ENCODE data around the gene CA10. TPM values are rescaled to one million over a fixed set of nuclear protein-coding genes. Genes with fewer than 3 reads are reported as not detected.

Gene CA10
- total and polyA plus RNA-seq, 2 experiments from 2014 or later = 0.92 to 1.5 TPM

DNA sequence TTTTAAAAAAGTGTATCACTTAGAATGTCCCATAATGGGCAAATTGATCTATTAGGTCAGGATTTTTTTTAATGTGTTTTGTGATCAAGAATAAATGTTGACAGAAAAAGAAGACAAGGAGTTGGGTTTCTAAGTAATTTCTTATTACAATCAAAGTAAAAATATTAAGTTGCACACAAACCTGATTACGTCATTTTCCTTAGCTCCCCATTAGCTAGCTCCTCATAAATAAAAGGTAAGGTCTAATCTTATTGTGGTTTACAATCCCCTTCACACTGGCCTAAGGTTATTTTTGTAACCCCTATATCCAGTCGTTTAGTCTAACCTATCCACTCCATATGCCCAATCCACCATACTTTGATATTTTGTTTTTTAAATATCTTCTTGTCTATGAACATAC is 7.6 kb downstream of the CA10 start:
- peaks cover 6% of the 10 kb centered on the region for H3K27me3 ChIP-seq (ENCODE audit: insufficient read depth)
- H3K4me3 Mint-ChIP-seq = no peak overlapping the region
- H3K4me1 ChIP-seq (ENCODE audit: insufficient read depth) = peaks cover 4% of the 10 kb centered on the region; the same call in 1 of the 2 replicates
- no peaks in the 10 kb centered on the region for H3K27me3 Mint-ChIP-seq (ENCODE audit: insufficient read depth, low read depth, poor library complexity)
- no peak overlapping the region for H2AFZ ChIP-seq
- no peak for ATAC-seq
- H3K4me3 ChIP-seq = no peak overlapping the region
- H3K36me3 ChIP-seq (ENCODE audit: insufficient read depth) = no peaks in the 10 kb centered on the region
- DNase-seq (ENCODE audit: low spot score) = no peak
- no peaks in the 10 kb centered on the region for H3F3A ChIP-seq (replicated peaks; ENCODE audit: low read depth)
- H3K9me3 Mint-ChIP-seq = no peaks in the 10 kb centered on the region
- H3K27ac Mint-ChIP-seq = no peak overlapping the region
- H3K4me1 Mint-ChIP-seq = no peaks in the 10 kb centered on the region; the same call in 2 of the 3 replicates
- H3K36me3 Mint-ChIP-seq (ENCODE audit: low read depth) = no peaks in the 10 kb centered on the region
- H4K20me1 ChIP-seq (replicated peaks; ENCODE audit: insufficient read depth) = no peaks in the 10 kb centered on the region
- TF ChIP-seq NANOG (IDR thresholded peaks at IDR 0.05; ENCODE audit: borderline replicate concordance) = no peak
- TF ChIP-seq ZNF114 (CRISPR knock-in tag; IDR thresholded peaks at IDR 0.05) = no peak
- no peak for TF ChIP-seq EZH2phosphoT487 (IDR thresholded peaks at IDR 0.05; ENCODE audit: unreplicated experiment)
- no peaks in the 10 kb centered on the region for H3K9me2 ChIP-seq (ENCODE audit: insufficient read depth)
- H3K4me2 ChIP-seq = no peak overlapping the region
- H3K79me2 ChIP-seq (replicated peaks; ENCODE audit: insufficient read depth) = no peaks in the 10 kb centered on the region
- H3K27ac ChIP-seq (ENCODE audit: low read depth) = no peak overlapping the region

DNA sequence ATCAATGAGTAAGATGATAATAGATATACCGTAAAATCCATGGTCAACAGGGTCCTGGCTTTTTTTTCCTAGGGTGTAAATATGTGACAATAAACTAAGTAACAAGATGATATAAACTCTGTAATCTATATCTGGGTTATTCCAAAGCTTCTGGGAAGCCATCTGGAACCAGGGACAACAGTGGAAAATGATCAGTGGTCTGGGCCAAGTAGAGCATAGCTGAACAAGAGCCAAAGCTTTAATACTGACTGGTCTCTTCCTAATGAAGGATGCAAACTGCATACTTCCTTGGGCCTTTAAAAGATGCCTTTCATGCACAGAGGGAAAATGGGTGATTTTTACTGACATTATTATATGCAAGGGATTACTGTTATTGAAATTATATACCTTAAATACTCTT is 8.9 kb downstream of the CA10 start:
- Histone ChIP-seq H3K36me3 (ENCODE audit: insufficient read depth) (no peaks in the 10 kb centered on the region), H3K4me2 (no peak overlapping the region), H3K4me3 (no peak overlapping the region), H3K27ac (ENCODE audit: low read depth) (no peak overlapping the region), H3K9me2 (ENCODE audit: insufficient read depth) (no peaks in the 10 kb centered on the region), H3K4me1 (ENCODE audit: insufficient read depth) (peaks cover 4% of the 10 kb centered on the region; the same call in 1 of the 2 replicates), H2AFZ (no peak overlapping the region), H3F3A (replicated peaks; ENCODE audit: low read depth) (no peaks in the 10 kb centered on the region), H3K27me3 (ENCODE audit: insufficient read depth) (no peaks in the 10 kb centered on the region), H3K79me2 (replicated peaks; ENCODE audit: insufficient read depth) (no peaks in the 10 kb centered on the region), H4K20me1 (replicated peaks; ENCODE audit: insufficient read depth) (no peaks in the 10 kb centered on the region)
- no peak overlapping the region for H3K4me3 Mint-ChIP-seq
- H3K27ac Mint-ChIP-seq = no peak overlapping the region
- no peak for DNase-seq (ENCODE audit: low spot score)
- ATAC-seq = no peak
- H3K9me3 Mint-ChIP-seq = no peaks in the 10 kb centered on the region
- TF ChIP-seq, protein P1, sequence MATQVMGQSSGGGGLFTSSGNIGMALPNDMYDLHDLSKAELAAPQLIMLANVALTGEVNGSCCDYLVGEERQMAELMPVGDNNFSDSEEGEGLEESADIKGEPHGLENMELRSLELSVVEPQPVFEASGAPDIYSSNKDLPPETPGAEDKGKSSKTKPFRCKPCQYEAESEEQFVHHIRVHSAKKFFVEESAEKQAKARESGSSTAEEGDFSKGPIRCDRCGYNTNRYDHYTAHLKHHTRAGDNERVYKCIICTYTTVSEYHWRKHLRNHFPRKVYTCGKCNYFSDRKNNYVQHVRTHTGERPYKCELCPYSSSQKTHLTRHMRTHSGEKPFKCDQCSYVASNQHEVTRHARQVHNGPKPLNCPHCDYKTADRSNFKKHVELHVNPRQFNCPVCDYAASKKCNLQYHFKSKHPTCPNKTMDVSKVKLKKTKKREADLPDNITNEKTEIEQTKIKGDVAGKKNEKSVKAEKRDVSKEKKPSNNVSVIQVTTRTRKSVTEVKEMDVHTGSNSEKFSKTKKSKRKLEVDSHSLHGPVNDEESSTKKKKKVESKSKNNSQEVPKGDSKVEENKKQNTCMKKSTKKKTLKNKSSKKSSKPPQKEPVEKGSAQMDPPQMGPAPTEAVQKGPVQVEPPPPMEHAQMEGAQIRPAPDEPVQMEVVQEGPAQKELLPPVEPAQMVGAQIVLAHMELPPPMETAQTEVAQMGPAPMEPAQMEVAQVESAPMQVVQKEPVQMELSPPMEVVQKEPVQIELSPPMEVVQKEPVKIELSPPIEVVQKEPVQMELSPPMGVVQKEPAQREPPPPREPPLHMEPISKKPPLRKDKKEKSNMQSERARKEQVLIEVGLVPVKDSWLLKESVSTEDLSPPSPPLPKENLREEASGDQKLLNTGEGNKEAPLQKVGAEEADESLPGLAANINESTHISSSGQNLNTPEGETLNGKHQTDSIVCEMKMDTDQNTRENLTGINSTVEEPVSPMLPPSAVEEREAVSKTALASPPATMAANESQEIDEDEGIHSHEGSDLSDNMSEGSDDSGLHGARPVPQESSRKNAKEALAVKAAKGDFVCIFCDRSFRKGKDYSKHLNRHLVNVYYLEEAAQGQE (IDR thresholded peaks at IDR 0.05; ENCODE audit: unreplicated experiment) = no peak
- no peaks in the 10 kb centered on the region for H3K27me3 Mint-ChIP-seq (ENCODE audit: insufficient read depth, low read depth, poor library complexity)
- no peaks in the 10 kb centered on the region for H3K36me3 Mint-ChIP-seq (ENCODE audit: low read depth)
- H3K4me1 Mint-ChIP-seq = peaks cover 3% of the 10 kb centered on the region; the same call in 2 of the 3 replicates

DNA sequence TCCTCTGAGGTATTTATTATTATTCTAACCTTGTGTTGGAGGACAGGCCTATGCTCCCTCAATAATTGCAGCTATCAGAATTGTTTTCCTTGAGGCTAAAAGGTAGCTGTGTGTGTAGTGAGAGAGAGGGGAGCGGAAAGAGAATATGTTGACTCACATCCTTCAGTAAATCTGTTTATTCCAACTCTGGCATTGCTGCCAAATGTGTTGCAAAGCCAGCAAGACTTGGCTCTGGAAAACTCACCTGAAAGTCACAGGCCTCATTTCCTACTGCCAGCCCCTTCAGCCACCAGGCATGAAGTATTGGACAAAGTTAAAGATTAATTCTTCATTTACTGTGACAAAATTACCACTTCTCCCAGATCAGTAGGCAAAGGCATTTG is 9.6 kb downstream of the CA10 start:
- 0 out of 2 replicates have a peak, but pooled peaks cover 4% of the 10 kb centered on the region for H3K4me1 ChIP-seq (ENCODE audit: insufficient read depth)
- no peak overlapping the region for H2AFZ ChIP-seq
- no peak for ATAC-seq
- H3K27ac ChIP-seq (ENCODE audit: low read depth) = no peak overlapping the region
- H3K9me2 ChIP-seq (ENCODE audit: insufficient read depth) = no peaks in the 10 kb centered on the region
- no peak for DNase-seq (ENCODE audit: low spot score)
- H3K79me2 ChIP-seq (replicated peaks; ENCODE audit: insufficient read depth) = no peaks in the 10 kb centered on the region
- H3K27me3 ChIP-seq (ENCODE audit: insufficient read depth) = no peaks in the 10 kb centered on the region
- peaks cover 3% of the 10 kb centered on the region; the same call in 2 of the 3 replicates for H3K4me1 Mint-ChIP-seq
- no peaks in the 10 kb centered on the region for H3K36me3 ChIP-seq (ENCODE audit: insufficient read depth)
- no peak overlapping the region for H3K4me2 ChIP-seq
- no peaks in the 10 kb centered on the region for H3F3A ChIP-seq (replicated peaks; ENCODE audit: low read depth)
- no peak overlapping the region for H3K4me3 Mint-ChIP-seq
- no peaks in the 10 kb centered on the region for H3K9me3 Mint-ChIP-seq
- no peak overlapping the region for H3K4me3 ChIP-seq
- no peaks in the 10 kb centered on the region for H3K36me3 Mint-ChIP-seq (ENCODE audit: low read depth)
- H3K27ac Mint-ChIP-seq = no peak overlapping the region
- no peaks in the 10 kb centered on the region for H3K27me3 Mint-ChIP-seq (ENCODE audit: insufficient read depth, low read depth, poor library complexity)
- H4K20me1 ChIP-seq (replicated peaks; ENCODE audit: insufficient read depth) = no peaks in the 10 kb centered on the region
- TF ChIP-seq EZH2phosphoT487 (IDR thresholded peaks at IDR 0.05; ENCODE audit: unreplicated experiment) = no peak
- no peak for TF ChIP-seq ZNF114 (CRISPR knock-in tag; IDR thresholded peaks at IDR 0.05)
- TF ChIP-seq NANOG (IDR thresholded peaks at IDR 0.05; ENCODE audit: borderline replicate concordance) = no peak
- TF ChIP-seq EZH2 (IDR thresholded peaks at IDR 0.05; ENCODE audit: low read depth, unreplicated experiment) = no peak
- TF ChIP-seq, protein P2, sequence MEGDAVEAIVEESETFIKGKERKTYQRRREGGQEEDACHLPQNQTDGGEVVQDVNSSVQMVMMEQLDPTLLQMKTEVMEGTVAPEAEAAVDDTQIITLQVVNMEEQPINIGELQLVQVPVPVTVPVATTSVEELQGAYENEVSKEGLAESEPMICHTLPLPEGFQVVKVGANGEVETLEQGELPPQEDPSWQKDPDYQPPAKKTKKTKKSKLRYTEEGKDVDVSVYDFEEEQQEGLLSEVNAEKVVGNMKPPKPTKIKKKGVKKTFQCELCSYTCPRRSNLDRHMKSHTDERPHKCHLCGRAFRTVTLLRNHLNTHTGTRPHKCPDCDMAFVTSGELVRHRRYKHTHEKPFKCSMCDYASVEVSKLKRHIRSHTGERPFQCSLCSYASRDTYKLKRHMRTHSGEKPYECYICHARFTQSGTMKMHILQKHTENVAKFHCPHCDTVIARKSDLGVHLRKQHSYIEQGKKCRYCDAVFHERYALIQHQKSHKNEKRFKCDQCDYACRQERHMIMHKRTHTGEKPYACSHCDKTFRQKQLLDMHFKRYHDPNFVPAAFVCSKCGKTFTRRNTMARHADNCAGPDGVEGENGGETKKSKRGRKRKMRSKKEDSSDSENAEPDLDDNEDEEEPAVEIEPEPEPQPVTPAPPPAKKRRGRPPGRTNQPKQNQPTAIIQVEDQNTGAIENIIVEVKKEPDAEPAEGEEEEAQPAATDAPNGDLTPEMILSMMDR (conservative IDR thresholded peaks at IDR 0.05; ENCODE audit: low read depth in 2 of 2) = no peak
- TF ChIP-seq JUNB (IDR thresholded peaks at IDR 0.05; ENCODE audit: unreplicated experiment) = no peak
- no peak for TF ChIP-seq CREB1 (CRISPR knock-in tag; IDR thresholded peaks at IDR 0.05; ENCODE audit: low read depth)
- no peak for TF ChIP-seq ZNF331 (CRISPR knock-in tag; IDR thresholded peaks at IDR 0.05; ENCODE audit: low read depth)
- TF ChIP-seq, protein P3, sequence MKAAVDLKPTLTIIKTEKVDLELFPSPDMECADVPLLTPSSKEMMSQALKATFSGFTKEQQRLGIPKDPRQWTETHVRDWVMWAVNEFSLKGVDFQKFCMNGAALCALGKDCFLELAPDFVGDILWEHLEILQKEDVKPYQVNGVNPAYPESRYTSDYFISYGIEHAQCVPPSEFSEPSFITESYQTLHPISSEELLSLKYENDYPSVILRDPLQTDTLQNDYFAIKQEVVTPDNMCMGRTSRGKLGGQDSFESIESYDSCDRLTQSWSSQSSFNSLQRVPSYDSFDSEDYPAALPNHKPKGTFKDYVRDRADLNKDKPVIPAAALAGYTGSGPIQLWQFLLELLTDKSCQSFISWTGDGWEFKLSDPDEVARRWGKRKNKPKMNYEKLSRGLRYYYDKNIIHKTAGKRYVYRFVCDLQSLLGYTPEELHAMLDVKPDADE (IDR thresholded peaks at IDR 0.05) = no peak
- TF ChIP-seq STAT1 (IDR thresholded peaks at IDR 0.05; ENCODE audit: unreplicated experiment) = no peak

Measured in GM23338 (cell line).